Upper lobe of left lung (tissue), 4 donors: ENCODE data around the gene FKBP1A.

Source experiments
- CTCF ChIP-seq, 6 experiments: fragments of 450-650 bp in 4 of 6; fragments of 200-600 bp in 2 of 6; sonication (generic) in 2 of 6; IDR thresholded peaks; one replicate each; pipeline ENCODE4 v1.5.1; 2016 to 2019; ENCODE audit warnings: antibody characterized with exemption in 6 of 6
- EP300 ChIP-seq, 4 donors: sonication (generic); formaldehyde crosslinking; IDR thresholded peaks; one replicate each; pipeline ENCODE4 v1.5.1; 2017; ENCODE audit warnings: antibody characterized with exemption in 4 of 4, control low read depth in 2 of 4
- POLR2AphosphoS5 ChIP-seq, 2 donors: sonication (generic); formaldehyde crosslinking; IDR thresholded peaks; one replicate each; pipeline ENCODE4 v1.5.1; 2017; ENCODE audit warnings: antibody characterized with exemption in 2 of 2

- TF ChIP-seq CTCF (IDR thresholded peaks at IDR 0.05) (no peak), EP300 (IDR thresholded peaks at IDR 0.05) (no peak), POLR2AphosphoS5 (IDR thresholded peaks at IDR 0.05) (no peak)
These were observed 37.2 kb upstream of the FKBP1A start for GRCh38 chr20:1430004-1430451.
